Measurements from ENCODE around the gene PRRG3.

DNA sequence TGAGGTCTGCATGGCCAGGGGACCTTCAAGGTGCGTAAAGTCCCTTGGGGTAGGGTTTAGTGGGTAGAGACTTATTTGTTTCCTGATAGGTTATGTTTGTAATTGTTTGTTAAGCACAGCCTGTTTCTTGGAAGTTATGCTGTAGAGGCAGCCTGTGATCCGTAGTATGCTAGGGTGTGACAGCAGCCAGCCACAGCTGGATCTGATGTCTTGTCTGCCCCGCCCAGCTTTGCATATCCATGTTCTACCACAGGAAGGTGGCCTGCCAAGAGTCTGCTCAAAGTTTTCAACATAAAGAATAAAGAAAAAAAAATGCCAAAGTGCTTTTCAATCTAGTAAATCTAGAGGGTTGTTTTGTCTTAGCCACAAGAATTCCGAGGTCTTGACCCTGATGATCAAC is 19.1 kb upstream of the PRRG3 start:
- TF ChIP-seq EZH2 (IDR thresholded peaks at IDR 0.05; ENCODE audit: low read length): no peak
- TF ChIP-seq, protein P1, sequence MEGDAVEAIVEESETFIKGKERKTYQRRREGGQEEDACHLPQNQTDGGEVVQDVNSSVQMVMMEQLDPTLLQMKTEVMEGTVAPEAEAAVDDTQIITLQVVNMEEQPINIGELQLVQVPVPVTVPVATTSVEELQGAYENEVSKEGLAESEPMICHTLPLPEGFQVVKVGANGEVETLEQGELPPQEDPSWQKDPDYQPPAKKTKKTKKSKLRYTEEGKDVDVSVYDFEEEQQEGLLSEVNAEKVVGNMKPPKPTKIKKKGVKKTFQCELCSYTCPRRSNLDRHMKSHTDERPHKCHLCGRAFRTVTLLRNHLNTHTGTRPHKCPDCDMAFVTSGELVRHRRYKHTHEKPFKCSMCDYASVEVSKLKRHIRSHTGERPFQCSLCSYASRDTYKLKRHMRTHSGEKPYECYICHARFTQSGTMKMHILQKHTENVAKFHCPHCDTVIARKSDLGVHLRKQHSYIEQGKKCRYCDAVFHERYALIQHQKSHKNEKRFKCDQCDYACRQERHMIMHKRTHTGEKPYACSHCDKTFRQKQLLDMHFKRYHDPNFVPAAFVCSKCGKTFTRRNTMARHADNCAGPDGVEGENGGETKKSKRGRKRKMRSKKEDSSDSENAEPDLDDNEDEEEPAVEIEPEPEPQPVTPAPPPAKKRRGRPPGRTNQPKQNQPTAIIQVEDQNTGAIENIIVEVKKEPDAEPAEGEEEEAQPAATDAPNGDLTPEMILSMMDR (optimal IDR thresholded peaks at IDR 0.05 in 1 of 3, IDR thresholded peaks at IDR 0.05 in 1 of 3, conservative IDR thresholded peaks at IDR 0.05 in 1 of 3; ENCODE audit: extremely low read depth in 1 of 3, insufficient read depth in 2 of 3, low read length in 3 of 3): no peak

Measured in keratinocyte (primary cell).